GM19240 (cell line): ENCODE data around the gene ZNF3.
A peak's percentile ranks its signal among the peaks of the same experiment; 100 is the strongest.

ENCODE experiments used
- DNase-seq: peaks from one replicate; pipeline ENCODE4 v3.0.0; 2011; ENCODE audit warnings: low spot score; ENCODE audit not compliant: insufficient read length

The ZNF3 gene

DNA sequence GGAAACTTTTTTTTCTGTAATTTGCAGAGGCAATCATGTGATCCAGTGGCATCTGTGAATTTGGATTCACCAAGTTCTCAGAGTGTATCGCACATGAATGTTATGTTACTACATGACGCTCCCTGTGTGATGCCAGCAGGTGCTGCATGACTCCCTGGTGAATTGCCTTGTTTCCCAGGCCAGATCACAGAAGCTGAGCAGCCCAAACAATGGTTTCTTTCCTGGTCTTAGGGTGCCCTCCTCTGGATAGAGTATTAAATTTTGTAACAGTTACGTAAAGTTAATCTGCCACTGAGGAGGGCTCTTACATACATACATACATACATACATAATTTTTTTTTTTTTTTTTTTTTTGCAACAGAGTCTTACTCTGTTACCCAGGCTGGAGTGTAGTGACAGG is 28.3 kb downstream of the ZNF3 start:
- no peak for DNase-seq

- no peak for DNase-seq
Measured at GRCh38 chr7:100051611-100052010, 29.9 kb downstream of the ZNF3 start.

- peak; percentile 85 for DNase-seq
Measured at GRCh38 chr7:100049441-100050291, 31.9 kb downstream of the ZNF3 start, which contains the start of gene ZSCAN21. Gene ZSCAN21, plus strand, starts transcription at chr7:100049774. Its CDS starts 7,233 bp downstream, at chr7:100057007.

GRCh38 chr7:100048680-100049079 is 32.8 kb downstream of the ZNF3 start:
- no peak for DNase-seq

DNA sequence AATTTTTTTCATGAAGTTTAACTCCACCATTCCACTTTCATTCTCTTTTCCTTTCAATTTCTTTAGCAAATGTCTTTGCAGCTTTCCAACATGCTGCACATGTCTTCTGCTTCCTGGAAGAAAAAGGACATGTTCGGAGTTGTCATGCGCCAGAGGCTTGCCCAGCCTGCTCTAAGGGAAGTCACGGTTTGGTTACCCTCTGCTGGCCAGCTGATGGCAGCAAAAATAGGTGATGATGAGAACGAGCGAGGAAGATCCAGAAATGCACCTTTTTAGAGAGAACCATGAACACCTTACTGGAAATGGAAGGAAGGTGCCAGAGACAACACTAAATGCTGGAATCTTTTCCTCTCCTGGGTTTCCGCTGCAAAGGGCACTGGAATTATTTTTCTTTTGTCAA is 36.8 kb downstream of the ZNF3 start:
- DNase-seq, result no peak

DNA sequence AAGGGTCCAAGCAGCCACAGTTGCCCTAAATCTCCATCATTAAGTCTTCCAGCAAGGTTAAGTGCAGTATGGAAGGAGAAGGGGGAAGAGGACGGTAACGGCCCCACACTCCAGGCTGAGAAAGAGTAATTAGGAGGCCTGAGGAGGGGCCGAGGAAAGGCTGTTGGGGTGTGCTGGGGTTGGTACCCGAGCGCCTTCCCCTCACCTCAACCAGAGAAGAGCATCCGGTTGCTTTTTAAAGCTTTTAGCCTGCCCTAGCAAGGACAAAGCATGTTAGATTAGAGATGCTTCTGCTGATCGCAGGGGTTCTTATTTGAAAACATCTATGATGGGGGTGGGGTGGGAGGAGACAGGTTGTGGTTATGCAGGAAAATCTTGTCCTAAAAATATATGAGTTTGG is 40.9 kb downstream of the ZNF3 start:
- no peak for DNase-seq

- no peak for DNase-seq
Measured at GRCh38 chr7:100038326-100038725, 43.2 kb downstream of the ZNF3 start.

- DNase-seq, result no peak
Measured at GRCh38 chr7:100035876-100036275, 45.6 kb downstream of the ZNF3 start.

DNA sequence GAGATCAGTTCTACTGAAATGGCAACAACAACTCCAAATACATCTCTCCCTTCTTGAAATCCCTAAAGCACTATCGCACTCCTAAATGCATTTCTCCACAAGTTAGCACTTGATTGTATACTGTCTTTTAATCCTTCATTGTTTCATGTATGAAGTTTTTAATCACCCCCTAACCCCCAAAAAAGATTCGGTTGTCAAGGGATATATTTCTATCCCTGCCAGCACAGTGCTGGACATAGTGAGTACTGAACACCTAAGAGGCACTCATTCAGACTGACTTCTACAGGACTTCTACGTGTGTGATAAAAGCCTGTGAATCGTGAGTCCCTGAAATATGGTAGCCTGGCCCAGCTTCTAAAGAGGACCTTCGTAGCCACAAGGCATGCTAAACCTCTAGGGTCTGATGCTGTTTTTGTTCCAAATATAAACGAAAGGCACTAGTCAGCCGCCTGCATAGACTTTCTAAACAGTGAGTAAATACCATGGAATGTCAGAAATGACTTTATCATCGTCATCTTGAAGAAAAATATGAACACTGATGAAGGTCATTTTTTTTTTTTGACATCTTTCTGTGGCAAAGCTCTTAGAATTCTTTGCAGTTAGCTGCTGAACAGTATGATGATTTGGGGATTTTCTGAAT is 46.5 kb downstream of the ZNF3 start:
- no peak for DNase-seq

GRCh38 chr7:100033526-100033925 is 48.0 kb downstream of the ZNF3 start:
- DNase-seq, result no peak

- DNase-seq, result no peak
Measured at GRCh38 chr7:100029596-100029995, 51.9 kb downstream of the ZNF3 start.

DNA sequence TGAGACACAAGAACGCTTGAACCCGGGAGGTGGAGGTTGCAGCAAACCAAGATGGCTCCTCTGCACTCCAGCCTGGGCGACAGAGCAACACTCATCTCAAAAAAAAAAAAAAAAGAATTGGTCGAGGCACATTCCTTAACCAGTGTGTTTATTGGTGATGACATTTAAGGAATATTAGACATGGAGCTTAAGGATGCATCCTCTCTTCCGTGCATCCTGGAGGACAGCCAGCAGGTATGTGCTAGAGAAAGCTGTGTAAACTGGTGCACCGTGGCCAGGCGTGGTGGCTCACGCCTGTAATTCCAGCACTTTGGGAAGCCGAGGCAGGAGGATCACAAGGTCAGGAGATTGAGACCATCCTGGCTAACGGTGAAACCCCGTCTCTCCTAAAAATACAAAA is 54.3 kb downstream of the ZNF3 start:
- DNase-seq, result no peak

GRCh38 chr7:100024020-100024619 is 57.4 kb downstream of the ZNF3 start:
- DNase-seq, result no peak

GRCh38 chr7:100023526-100023925 is 58.0 kb downstream of the ZNF3 start:
- no peak for DNase-seq

DNA sequence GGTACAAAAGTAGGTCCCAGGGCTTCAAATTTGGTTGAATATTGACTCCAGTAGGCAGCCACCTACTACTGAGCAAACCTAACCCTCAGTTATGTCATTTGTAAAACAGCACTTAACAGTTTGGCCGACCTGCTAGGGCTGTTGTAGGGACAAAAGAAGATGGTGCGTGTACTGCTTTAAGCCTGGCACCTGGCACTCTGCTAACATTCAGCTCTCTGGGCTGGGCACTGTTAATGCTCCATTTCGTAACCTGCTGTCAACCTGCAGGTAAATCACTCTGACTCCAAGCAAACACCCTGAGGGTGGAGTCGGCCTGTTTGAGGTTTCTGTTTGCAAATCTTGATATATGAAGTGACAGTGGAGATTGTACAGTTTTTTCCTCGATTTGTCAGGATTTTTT is 58.9 kb downstream of the ZNF3 start:
- no peak for DNase-seq

DNA sequence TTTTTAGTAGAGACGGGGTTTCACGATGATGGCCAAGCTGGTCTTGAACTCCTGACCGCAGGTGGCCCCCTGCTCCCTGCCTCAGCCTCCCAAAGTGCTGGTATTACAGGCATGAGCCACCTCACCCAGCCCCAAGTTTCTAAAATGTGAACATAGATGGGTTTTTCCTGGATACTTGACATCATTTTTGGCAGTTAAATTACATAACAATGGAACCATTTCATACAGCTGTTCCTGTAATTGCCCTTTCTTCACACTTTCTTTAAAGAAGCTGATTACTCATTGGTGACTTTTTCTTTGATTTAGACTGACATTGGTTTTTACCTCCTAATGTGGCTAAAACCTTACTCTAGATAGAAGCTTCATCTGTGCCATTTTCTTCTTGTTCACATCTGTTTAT is 60.2 kb downstream of the ZNF3 start:
- no peak for DNase-seq
